GM12872 (cell line): Measurements from ENCODE around the gene RAPGEF6.

Experiments used
- CTCF ChIP-seq: IDR thresholded peaks from 3 replicates; pipeline ENCODE4 v1.5.1; 2011; ENCODE audit warnings: low read depth, mild to moderate bottlenecking, low read length, moderate library complexity; ENCODE audit not compliant: insufficient read depth

The RAPGEF6 gene

GRCh38 chr5:131672776-131673175, 37.7 kb upstream of the RAPGEF6 start:
- TF ChIP-seq CTCF, result no peak

GRCh38 chr5:131671994-131672655, 37.1 kb upstream of the RAPGEF6 start:
- TF ChIP-seq CTCF, result no peak

GRCh38 chr5:131671409-131671808, 36.4 kb upstream of the RAPGEF6 start:
- no peak for TF ChIP-seq CTCF

- no peak for TF ChIP-seq CTCF
Measured at GRCh38 chr5:131664929-131665328, 29.9 kb upstream of the RAPGEF6 start.

GRCh38 chr5:131661933-131662332, 26.9 kb upstream of the RAPGEF6 start:
- no peak for TF ChIP-seq CTCF

GRCh38 chr5:131659841-131660240, 24.8 kb upstream of the RAPGEF6 start:
- TF ChIP-seq CTCF, result no peak

- TF ChIP-seq CTCF, result no peak
Measured at GRCh38 chr5:131659290-131659689, 24.3 kb upstream of the RAPGEF6 start.

- no peak for TF ChIP-seq CTCF
Measured at GRCh38 chr5:131654776-131655175, 19.7 kb upstream of the RAPGEF6 start.
